ENCODE measurements around the gene PHEX.

The PHEX gene

GRCh38 chrX:22134681-22135080 is 102.6 kb downstream of the PHEX start:
- Histone ChIP-seq H3K36me3 (ENCODE audit: insufficient read depth, low read length) (no peaks in the 10 kb centered on the region), H3K4me3 (ENCODE audit: low read depth in 1 of 2, low read length in 2 of 2) (no peak overlapping the region), H3K4me2 (ENCODE audit: insufficient read depth, low read length) (no peak overlapping the region), H3K79me2 (ENCODE audit: insufficient read depth, low read length) (no peaks in the 10 kb centered on the region), H3K9me3 (ENCODE audit: insufficient read depth, low read length, severe bottlenecking) (no peaks in the 10 kb centered on the region), H3K27me3 (ENCODE audit: insufficient read depth, low read length, poor library complexity) (no peaks in the 10 kb centered on the region), H3K9ac (ENCODE audit: low read depth, low read length) (no peak overlapping the region), H3K27ac (ENCODE audit: low read length) (no peak overlapping the region), H3K4me1 (ENCODE audit: insufficient read depth, low read length) (no peaks in the 10 kb centered on the region), H4K20me1 (ENCODE audit: insufficient read depth, low read length) (no peaks in the 10 kb centered on the region), H2AFZ (ENCODE audit: low read depth, low read length) (no peak overlapping the region)
- TF ChIP-seq EZH2 (IDR thresholded peaks at IDR 0.05; ENCODE audit: borderline replicate concordance, low read depth, low read length, severe bottlenecking) = no peak
- TF ChIP-seq, protein P1, sequence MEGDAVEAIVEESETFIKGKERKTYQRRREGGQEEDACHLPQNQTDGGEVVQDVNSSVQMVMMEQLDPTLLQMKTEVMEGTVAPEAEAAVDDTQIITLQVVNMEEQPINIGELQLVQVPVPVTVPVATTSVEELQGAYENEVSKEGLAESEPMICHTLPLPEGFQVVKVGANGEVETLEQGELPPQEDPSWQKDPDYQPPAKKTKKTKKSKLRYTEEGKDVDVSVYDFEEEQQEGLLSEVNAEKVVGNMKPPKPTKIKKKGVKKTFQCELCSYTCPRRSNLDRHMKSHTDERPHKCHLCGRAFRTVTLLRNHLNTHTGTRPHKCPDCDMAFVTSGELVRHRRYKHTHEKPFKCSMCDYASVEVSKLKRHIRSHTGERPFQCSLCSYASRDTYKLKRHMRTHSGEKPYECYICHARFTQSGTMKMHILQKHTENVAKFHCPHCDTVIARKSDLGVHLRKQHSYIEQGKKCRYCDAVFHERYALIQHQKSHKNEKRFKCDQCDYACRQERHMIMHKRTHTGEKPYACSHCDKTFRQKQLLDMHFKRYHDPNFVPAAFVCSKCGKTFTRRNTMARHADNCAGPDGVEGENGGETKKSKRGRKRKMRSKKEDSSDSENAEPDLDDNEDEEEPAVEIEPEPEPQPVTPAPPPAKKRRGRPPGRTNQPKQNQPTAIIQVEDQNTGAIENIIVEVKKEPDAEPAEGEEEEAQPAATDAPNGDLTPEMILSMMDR (IDR thresholded peaks at IDR 0.05; ENCODE audit: borderline replicate concordance, extremely low read depth, low read length, poor library complexity, severe bottlenecking) = no peak
- ATAC-seq (ENCODE audit: insufficient read depth, low read depth) (no peak), DNase-seq (no peak)

GRCh38 chrX:22135171-22135711 is 103.1 kb downstream of the PHEX start:
- H3K4me3 ChIP-seq (ENCODE audit: low read depth in 1 of 2, low read length in 2 of 2) = no peak overlapping the region
- TF ChIP-seq, protein P1 (IDR thresholded peaks at IDR 0.05; ENCODE audit: borderline replicate concordance, extremely low read depth, low read length, poor library complexity, severe bottlenecking) = no peak
- no peak for TF ChIP-seq EZH2 (IDR thresholded peaks at IDR 0.05; ENCODE audit: borderline replicate concordance, low read depth, low read length, severe bottlenecking)
- no peak overlapping the region for H3K4me2 ChIP-seq (ENCODE audit: insufficient read depth, low read length)
- no peak overlapping the region for H2AFZ ChIP-seq (ENCODE audit: low read depth, low read length)
- no peaks in the 10 kb centered on the region for H3K9me3 ChIP-seq (ENCODE audit: insufficient read depth, low read length, severe bottlenecking)
- no peaks in the 10 kb centered on the region for H3K27me3 ChIP-seq (ENCODE audit: insufficient read depth, low read length, poor library complexity)
- DNase-seq (no peak), ATAC-seq (ENCODE audit: insufficient read depth, low read depth) (no peak)
- H3K27ac ChIP-seq (ENCODE audit: low read length) = no peak overlapping the region
- no peak overlapping the region for H3K9ac ChIP-seq (ENCODE audit: low read depth, low read length)
- H3K79me2 ChIP-seq (ENCODE audit: insufficient read depth, low read length) = no peaks in the 10 kb centered on the region
- H3K36me3 ChIP-seq (ENCODE audit: insufficient read depth, low read length) = no peaks in the 10 kb centered on the region
- H3K4me1 ChIP-seq (ENCODE audit: insufficient read depth, low read length) = no peaks in the 10 kb centered on the region
- no peaks in the 10 kb centered on the region for H4K20me1 ChIP-seq (ENCODE audit: insufficient read depth, low read length)

GRCh38 chrX:22135994-22136684 is 104.0 kb downstream of the PHEX start:
- Histone ChIP-seq H3K9ac (ENCODE audit: low read depth, low read length) (no peak overlapping the region), H3K4me3 (ENCODE audit: low read depth in 1 of 2, low read length in 2 of 2) (no peak overlapping the region)
- ATAC-seq (ENCODE audit: insufficient read depth, low read depth) = no peak; the same call in 2 of the 3 replicates

More at GRCh38 chrX:22135994-22136684, 104.0 kb downstream of the PHEX start:
- Histone ChIP-seq H3K9me3 (ENCODE audit: insufficient read depth, low read length, severe bottlenecking) (no peaks in the 10 kb centered on the region), H3K4me2 (ENCODE audit: insufficient read depth, low read length) (no peak overlapping the region), H3K27me3 (ENCODE audit: insufficient read depth, low read length, poor library complexity) (no peaks in the 10 kb centered on the region), H3K27ac (ENCODE audit: low read length) (no peak overlapping the region), H3K4me1 (ENCODE audit: insufficient read depth, low read length) (no peaks in the 10 kb centered on the region), H4K20me1 (ENCODE audit: insufficient read depth, low read length) (no peaks in the 10 kb centered on the region), H2AFZ (ENCODE audit: low read depth, low read length) (no peak overlapping the region; the same call in 1 of the 2 replicates), H3K36me3 (ENCODE audit: insufficient read depth, low read length) (no peaks in the 10 kb centered on the region), H3K79me2 (ENCODE audit: insufficient read depth, low read length) (no peaks in the 10 kb centered on the region)
- peak; percentile 9 for DNase-seq
- TF ChIP-seq, protein P1 (IDR thresholded peaks at IDR 0.05; ENCODE audit: borderline replicate concordance, extremely low read depth, low read length, poor library complexity, severe bottlenecking) = peak; percentile 63
- no peak for TF ChIP-seq EZH2 (IDR thresholded peaks at IDR 0.05; ENCODE audit: borderline replicate concordance, low read depth, low read length, severe bottlenecking)
